HTERT RPE-1 (cell line): ENCODE measurements around the gene MPIG6B.

Source experiments
- in situ Hi-C: fragments of 300-500 bp; cut with MboI; formaldehyde crosslinking; loops from 4 replicates; pipeline ENCODE4 v1.14.3; 2020; ENCODE audit warnings: low sequenced_read_pairs

MPIG6B gene

GRCh38 chr6:31736768-31737314 lies 13.7 kb downstream of the MPIG6B start:
- in situ Hi-C loops, result no loop called here

- in situ Hi-C loops, result no loop called here
These were observed 14.3 kb downstream of the MPIG6B start for GRCh38 chr6:31737315-31737990.

- in situ Hi-C loops, result no loop called here
These were observed 15.1 kb downstream of the MPIG6B start for GRCh38 chr6:31737991-31738979.

- in situ Hi-C loops, result no loop called here
These were observed 16.6 kb downstream of the MPIG6B start, which contains the start of gene MSH5 for GRCh38 chr6:31739639-31740396. Gene MSH5 (plus strand): TSS chr6:31740005. CDS start chr6:31740467, 462 bp downstream.

- in situ Hi-C loops, result no loop called here
These were observed 17.4 kb downstream of the MPIG6B start for GRCh38 chr6:31740397-31741223.

- in situ Hi-C loops, result no loop called here
These were observed 18.6 kb downstream of the MPIG6B start for GRCh38 chr6:31741815-31742214.

- in situ Hi-C loops, result no loop called here
These were observed 19.7 kb downstream of the MPIG6B start for GRCh38 chr6:31742894-31743293.

GRCh38 chr6:31744422-31744821 lies 21.2 kb downstream of the MPIG6B start:
- in situ Hi-C loops, result no loop called here

- in situ Hi-C loops, result no loop called here
These were observed 26.3 kb downstream of the MPIG6B start for GRCh38 chr6:31749301-31750036.

- in situ Hi-C loops, result no loop called here
These were observed 27.3 kb downstream of the MPIG6B start for GRCh38 chr6:31750411-31751022.

GRCh38 chr6:31752739-31753319 lies 29.7 kb downstream of the MPIG6B start:
- in situ Hi-C loops, result no loop called here

GRCh38 chr6:31758281-31758680 lies 35.1 kb downstream of the MPIG6B start:
- in situ Hi-C loops, result no loop called here

- in situ Hi-C loops, result no loop called here
These were observed 37.6 kb downstream of the MPIG6B start for GRCh38 chr6:31760790-31761189.

- in situ Hi-C loops, result no loop called here
These were observed 38.2 kb downstream of the MPIG6B start for GRCh38 chr6:31761343-31761742.

- in situ Hi-C loops, result no loop called here
These were observed 39.2 kb downstream of the MPIG6B start, which contains the start of gene SAPCD1 for GRCh38 chr6:31762356-31762755. Gene SAPCD1 (plus strand): TSS chr6:31762656. CDS start chr6:31763055, 399 bp downstream.

GRCh38 chr6:31762878-31763618 lies 39.9 kb downstream of the MPIG6B start:
- in situ Hi-C loops, result no loop called here

GRCh38 chr6:31763619-31763940 lies 40.4 kb downstream of the MPIG6B start:
- in situ Hi-C loops, result no loop called here

GRCh38 chr6:31764198-31764597 lies 41.0 kb downstream of the MPIG6B start:
- in situ Hi-C loops, result no loop called here
